OCI-LY1 (cell line): ENCODE measurements around the gene SSH2.

Experiments used
- EZH2 ChIP-seq: fragments of 200-600 bp; sonication (generic), shearing (Covaris generic); IDR thresholded peaks from 2 replicates; pipeline ENCODE4 v1.8.0; 2017; ENCODE audit warnings: borderline replicate concordance, mixed run types, mild to moderate bottlenecking, antibody characterized with exemption, low read length, moderate library complexity, mixed read lengths
- TF ChIP-seq, protein P1 (sequence below): fragments of 200-600 bp; sonication (generic), shearing (Covaris generic); IDR thresholded peaks from 2 replicates; pipeline ENCODE4 v1.5.1; 2017; ENCODE audit warnings: mild to moderate bottlenecking, antibody characterized with exemption, low read length, moderate library complexity, mixed read lengths

DNA sequence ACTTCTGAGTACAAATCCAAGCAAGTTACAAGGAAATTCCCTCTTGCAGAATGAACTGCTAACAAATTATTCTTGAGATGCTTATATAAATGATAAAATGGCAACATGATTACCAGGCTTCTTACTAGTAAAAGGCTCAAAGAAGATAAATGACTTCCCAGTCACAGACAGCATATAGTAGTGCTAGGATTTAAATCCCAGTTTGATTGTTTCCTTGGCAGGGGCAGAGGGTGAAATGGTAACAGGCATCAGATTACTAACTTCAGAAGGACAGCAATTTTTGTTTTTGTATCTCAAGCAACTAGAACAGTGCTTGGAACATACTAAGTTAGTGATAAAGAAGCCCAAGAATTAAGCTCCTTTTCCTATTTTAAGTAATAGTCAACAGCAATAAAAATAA, 102.8 kb downstream of the SSH2 start:
- TF ChIP-seq, protein P1, sequence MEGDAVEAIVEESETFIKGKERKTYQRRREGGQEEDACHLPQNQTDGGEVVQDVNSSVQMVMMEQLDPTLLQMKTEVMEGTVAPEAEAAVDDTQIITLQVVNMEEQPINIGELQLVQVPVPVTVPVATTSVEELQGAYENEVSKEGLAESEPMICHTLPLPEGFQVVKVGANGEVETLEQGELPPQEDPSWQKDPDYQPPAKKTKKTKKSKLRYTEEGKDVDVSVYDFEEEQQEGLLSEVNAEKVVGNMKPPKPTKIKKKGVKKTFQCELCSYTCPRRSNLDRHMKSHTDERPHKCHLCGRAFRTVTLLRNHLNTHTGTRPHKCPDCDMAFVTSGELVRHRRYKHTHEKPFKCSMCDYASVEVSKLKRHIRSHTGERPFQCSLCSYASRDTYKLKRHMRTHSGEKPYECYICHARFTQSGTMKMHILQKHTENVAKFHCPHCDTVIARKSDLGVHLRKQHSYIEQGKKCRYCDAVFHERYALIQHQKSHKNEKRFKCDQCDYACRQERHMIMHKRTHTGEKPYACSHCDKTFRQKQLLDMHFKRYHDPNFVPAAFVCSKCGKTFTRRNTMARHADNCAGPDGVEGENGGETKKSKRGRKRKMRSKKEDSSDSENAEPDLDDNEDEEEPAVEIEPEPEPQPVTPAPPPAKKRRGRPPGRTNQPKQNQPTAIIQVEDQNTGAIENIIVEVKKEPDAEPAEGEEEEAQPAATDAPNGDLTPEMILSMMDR: no peak
- TF ChIP-seq EZH2: no peak
